HL-60 (cell line): ENCODE results near the gene ATP13A1.

Source experiments
- DNase-seq, 2 experiments: peaks; one replicate each; pipeline ENCODE4 v3.0.0-alpha.2; 2010 to 2020; ENCODE audit warnings: low read depth in 1 of 2, low spot score in 1 of 2
- H3K27ac ChIP-seq: fragments of 250-450 bp; sonication (Bioruptor Pico); replicated peaks from 2 replicates; pipeline ENCODE4 v1.5.1; 2020; ENCODE audit warnings: mild to moderate bottlenecking, moderate library complexity
- H3K27me3 ChIP-seq: fragments of 250-450 bp; sonication (Bioruptor Pico); 2 replicates; pipeline ENCODE4 v1.5.1; 2021; ENCODE audit warnings: mild to moderate bottlenecking, moderate library complexity; ENCODE audit not compliant: insufficient read depth, poor library complexity, severe bottlenecking
- H3K4me3 ChIP-seq: replicated peaks from 2 replicates; pipeline ENCODE4 v1.5.1; 2011; ENCODE audit warnings: mild to moderate bottlenecking, control low read depth, low read length; ENCODE audit not compliant: insufficient read depth
- CTCF ChIP-seq: IDR thresholded peaks from one replicate; pipeline ENCODE4 v1.5.1; 2011; ENCODE audit warnings: low read length, control low read depth, inconsistent platforms; ENCODE audit not compliant: insufficient read depth
- GABPA ChIP-seq: IDR thresholded peaks from 2 replicates; pipeline ENCODE4 v1.6.1; 2012; ENCODE audit warnings: low read depth
- POLR2AphosphoS5 ChIP-seq: IDR thresholded peaks from 2 replicates; pipeline ENCODE4 v1.6.1; 2012; ENCODE audit warnings: low read depth
- REST ChIP-seq: IDR thresholded peaks from 2 replicates; pipeline ENCODE4 v1.6.1; 2012; ENCODE audit warnings: low read depth; ENCODE audit not compliant: insufficient replicate concordance
- SPI1 ChIP-seq: IDR thresholded peaks from 2 replicates; pipeline ENCODE4 v1.6.1; 2012; ENCODE audit warnings: low read depth, mild to moderate bottlenecking, borderline replicate concordance

ATP13A1 gene

GRCh38 chr19:19659646-19660245 lies 3.7 kb downstream of the ATP13A1 start:
- TF ChIP-seq REST (no peak), SPI1 (no peak), GABPA (no peak), CTCF (no peak), POLR2AphosphoS5 (no peak)
- DNase-seq = no peak
- no peak overlapping the region for H3K4me3 ChIP-seq
- no peak overlapping the region for H3K27ac ChIP-seq
- H3K27me3 ChIP-seq = no peaks in the 10 kb centered on the region

GRCh38 chr19:19657397-19657783 lies 6.1 kb downstream of the ATP13A1 start:
- Histone ChIP-seq H3K27me3 (no peaks in the 10 kb centered on the region), H3K27ac (no peak overlapping the region), H3K4me3 (no peak overlapping the region)
- TF ChIP-seq REST (no peak), SPI1 (no peak)
- DNase-seq = no peak

GRCh38 chr19:19656451-19657396 lies 6.8 kb downstream of the ATP13A1 start:
- Histone ChIP-seq H3K27me3 (no peaks in the 10 kb centered on the region), H3K27ac (no peak overlapping the region), H3K4me3 (no peak overlapping the region)
- no peak for DNase-seq
- TF ChIP-seq GABPA = no peak
- no peak for TF ChIP-seq POLR2AphosphoS5
- TF ChIP-seq CTCF = no peak
- TF ChIP-seq REST = no peak
- no peak for TF ChIP-seq SPI1
